ENCODE results near the gene ATP7B. TPM values are rescaled to one million over a fixed set of nuclear protein-coding genes. Genes with fewer than 3 reads are reported as not detected.

The ATP7B gene
- total RNA-seq, 1 experiment from 2014 or later = 11.6 TPM

GRCh38 chr13:51996641-51997040 is 14.6 kb downstream of the ATP7B start:
- Mint-ChIP-seq H3K9me3 (no peaks in the 10 kb centered on the region), H3K36me3 (no peaks in the 10 kb centered on the region), H3K4me1 (peaks cover 57% of the 10 kb centered on the region), H3K27ac (no peak overlapping the region), H3K4me3 (no peak overlapping the region), H3K27me3 (ENCODE audit: low read depth) (no peaks in the 10 kb centered on the region; the same call in 1 of the 2 replicates)
- ATAC-seq = no peak
- CTCF ChIA-PET = interaction anchor here (5.4 kb wide), 1 partner anchor 132 kb away, joined by 36 read pairs; the partner anchor contains the start of gene NEK5
- TF ChIP-seq FOXP1 (CRISPR knock-in tag; IDR thresholded peaks at IDR 0.05; ENCODE audit: borderline replicate concordance) (no peak), CREB1 (CRISPR knock-in tag; IDR thresholded peaks at IDR 0.05) (no peak), KAT7 (CRISPR knock-in tag; IDR thresholded peaks at IDR 0.05; ENCODE audit: borderline replicate concordance) (no peak), NR2C2 (CRISPR knock-in tag; IDR thresholded peaks at IDR 0.05) (no peak), ZBTB21 (CRISPR knock-in tag; IDR thresholded peaks at IDR 0.05; ENCODE audit: borderline replicate concordance) (no peak), TP53 (CRISPR knock-in tag; IDR thresholded peaks at IDR 0.05) (no peak), ATF2 (CRISPR knock-in tag; IDR thresholded peaks at IDR 0.05; ENCODE audit: borderline replicate concordance, low read depth) (no peak), CTCF (IDR thresholded peaks at IDR 0.05) (no peak), SMAD3 (CRISPR knock-in tag; IDR thresholded peaks at IDR 0.05; ENCODE audit: borderline replicate concordance) (no peak), ZNF416 (CRISPR knock-in tag; IDR thresholded peaks at IDR 0.05) (no peak), CDX4 (CRISPR knock-in tag; IDR thresholded peaks at IDR 0.05; ENCODE audit: borderline replicate concordance) (no peak), HMGA2 (CRISPR knock-in tag; IDR thresholded peaks at IDR 0.05) (no peak), FOXK1 (CRISPR knock-in tag; IDR thresholded peaks at IDR 0.05) (no peak), ZNF121 (CRISPR knock-in tag; IDR thresholded peaks at IDR 0.05) (no peak), ATF3 (CRISPR knock-in tag; conservative IDR thresholded peaks at IDR 0.05) (no peak), ZNF532 (CRISPR knock-in tag; IDR thresholded peaks at IDR 0.05; ENCODE audit: borderline replicate concordance) (no peak), NFYB (CRISPR knock-in tag; conservative IDR thresholded peaks at IDR 0.05; ENCODE audit: low read depth) (no peak), GABPB1 (CRISPR knock-in tag; IDR thresholded peaks at IDR 0.05) (no peak), CBFB (CRISPR knock-in tag; IDR thresholded peaks at IDR 0.05; ENCODE audit: low read depth) (no peak), JAZF1 (CRISPR knock-in tag; IDR thresholded peaks at IDR 0.05) (no peak)
- POLR2A ChIA-PET = no interaction called here
- no peak for DNase-seq (ENCODE audit: low spot score)
